OCI-LY3 (cell line): ENCODE data around the gene SPATA12.

Experiments used
- H2AFZ ChIP-seq: fragments of 200-600, 300-600 bp; shearing (Covaris generic); 2 replicates; pipeline ENCODE4 v1.6.0; 2014; ENCODE audit warnings: antibody characterized with exemption, low read depth, low read length
- H3K27ac ChIP-seq: fragments of 200-600, 300-600 bp; sonication (generic); 2 replicates; pipeline ENCODE4 v1.5.1; 2014; ENCODE audit warnings: mild to moderate bottlenecking, low read length, moderate library complexity, mixed read lengths
- H3K27me3 ChIP-seq: fragments of 200-600, 300-600 bp; sonication (generic); 2 replicates; pipeline ENCODE4 v1.6.1; 2014; ENCODE audit warnings: low read depth, low read length, mixed read lengths
- H3K36me3 ChIP-seq: fragments of 200-600, 300-600 bp; sonication (generic); replicated peaks from 2 replicates; pipeline ENCODE3; 2014; ENCODE audit warnings: low read depth, low read length, mixed read lengths
- H3K4me1 ChIP-seq: fragments of 300-600, 200-600 bp; sonication (generic); 2 replicates; pipeline ENCODE4 v1.6.1; 2014; ENCODE audit warnings: low read length, mixed read lengths
- H3K4me2 ChIP-seq: fragments of 200-600, 300-600 bp; sonication (generic); 2 replicates; pipeline ENCODE4 v1.6.1; 2014; ENCODE audit warnings: low read length, mixed read lengths
- H3K4me3 ChIP-seq: fragments of 300-600, 200-600 bp; sonication (generic); 2 replicates; pipeline ENCODE4 v1.5.1; 2014; ENCODE audit warnings: antibody characterized with exemption, mild to moderate bottlenecking, low read length, moderate library complexity
- H3K79me2 ChIP-seq: fragments of 300-600, 200-600 bp; shearing (Covaris generic); 2 replicates; pipeline ENCODE4 v1.6.1; 2014; ENCODE audit warnings: mild to moderate bottlenecking, low read length, mixed read lengths
- H3K9ac ChIP-seq: fragments of 300-600, 200-600 bp; shearing (Covaris generic); 2 replicates; pipeline ENCODE4 v1.6.0; 2014; ENCODE audit warnings: mild to moderate bottlenecking, low read length, moderate library complexity
- H3K9me3 ChIP-seq: fragments of 200-600, 300-600 bp; shearing (Covaris generic); 2 replicates; pipeline ENCODE4 v1.6.1; 2014; ENCODE audit warnings: low read length, mixed read lengths; ENCODE audit not compliant: insufficient read depth
- H4K20me1 ChIP-seq: fragments of 200-600, 300-600 bp; sonication (generic); 2 replicates; pipeline ENCODE4 v1.6.1; 2016; ENCODE audit warnings: low read length, mixed read lengths; ENCODE audit not compliant: insufficient read depth
- EZH2phosphoT487 ChIP-seq: fragments of 200-600 bp; shearing (Covaris generic); IDR thresholded peaks from 2 replicates; pipeline ENCODE4 v1.6.1; 2018; ENCODE audit warnings: antibody characterized with exemption, mixed run types, low read depth
- TF ChIP-seq, protein P1 (sequence below): fragments of 200-600, 300-600 bp; sonication (generic); IDR thresholded peaks from 2 replicates; pipeline ENCODE4 v1.5.1; 2014; ENCODE audit warnings: antibody characterized with exemption, low read length, low read depth

Gene SPATA12

GRCh38 chr3:57059411-57059810 lies 1.1 kb upstream of the SPATA12 start:
- no peak for TF ChIP-seq EZH2phosphoT487
- TF ChIP-seq, protein P1, sequence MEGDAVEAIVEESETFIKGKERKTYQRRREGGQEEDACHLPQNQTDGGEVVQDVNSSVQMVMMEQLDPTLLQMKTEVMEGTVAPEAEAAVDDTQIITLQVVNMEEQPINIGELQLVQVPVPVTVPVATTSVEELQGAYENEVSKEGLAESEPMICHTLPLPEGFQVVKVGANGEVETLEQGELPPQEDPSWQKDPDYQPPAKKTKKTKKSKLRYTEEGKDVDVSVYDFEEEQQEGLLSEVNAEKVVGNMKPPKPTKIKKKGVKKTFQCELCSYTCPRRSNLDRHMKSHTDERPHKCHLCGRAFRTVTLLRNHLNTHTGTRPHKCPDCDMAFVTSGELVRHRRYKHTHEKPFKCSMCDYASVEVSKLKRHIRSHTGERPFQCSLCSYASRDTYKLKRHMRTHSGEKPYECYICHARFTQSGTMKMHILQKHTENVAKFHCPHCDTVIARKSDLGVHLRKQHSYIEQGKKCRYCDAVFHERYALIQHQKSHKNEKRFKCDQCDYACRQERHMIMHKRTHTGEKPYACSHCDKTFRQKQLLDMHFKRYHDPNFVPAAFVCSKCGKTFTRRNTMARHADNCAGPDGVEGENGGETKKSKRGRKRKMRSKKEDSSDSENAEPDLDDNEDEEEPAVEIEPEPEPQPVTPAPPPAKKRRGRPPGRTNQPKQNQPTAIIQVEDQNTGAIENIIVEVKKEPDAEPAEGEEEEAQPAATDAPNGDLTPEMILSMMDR, result no peak
- Histone ChIP-seq H3K79me2 (no peaks in the 10 kb centered on the region), H3K27ac (no peak overlapping the region), H3K9ac (no peak overlapping the region), H3K36me3 (peaks cover 2% of the 10 kb centered on the region), H3K27me3 (no peaks in the 10 kb centered on the region), H3K4me1 (peaks cover 14% of the 10 kb centered on the region), H4K20me1 (no peaks in the 10 kb centered on the region), H3K4me2 (no peak overlapping the region), H3K9me3 (no peaks in the 10 kb centered on the region), H2AFZ (no peak overlapping the region), H3K4me3 (no peak overlapping the region)

DNA sequence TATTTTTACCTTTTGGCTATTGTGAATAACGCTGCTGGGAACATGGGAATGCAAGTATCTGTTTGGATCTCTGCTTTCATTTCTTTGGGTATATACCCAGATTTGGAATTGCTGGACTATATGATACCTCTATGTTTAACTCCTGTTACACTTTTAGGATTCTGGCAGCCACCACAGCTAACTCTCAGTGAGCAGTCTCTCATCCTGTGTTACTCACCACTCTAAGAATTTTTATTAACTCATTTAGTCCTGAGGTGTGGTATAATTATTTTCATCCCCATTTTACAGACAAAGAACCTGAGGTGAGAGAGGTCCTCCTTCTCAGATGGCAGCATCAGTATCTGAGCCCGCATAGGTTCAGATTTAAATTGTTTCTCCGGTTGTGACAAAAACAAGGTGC lies 1.1 kb downstream of the SPATA12 start:
- TF ChIP-seq, protein P1, result no peak
- TF ChIP-seq EZH2phosphoT487, result no peak
- Histone ChIP-seq H3K4me1 (peaks cover 18% of the 10 kb centered on the region), H3K9ac (no peak overlapping the region), H3K4me2 (no peak overlapping the region), H3K4me3 (no peak overlapping the region), H2AFZ (no peak overlapping the region), H3K27me3 (no peaks in the 10 kb centered on the region), H3K79me2 (no peaks in the 10 kb centered on the region), H3K9me3 (no peaks in the 10 kb centered on the region), H4K20me1 (no peaks in the 10 kb centered on the region), H3K27ac (no peak overlapping the region), H3K36me3 (peaks cover 2% of the 10 kb centered on the region)

GRCh38 chr3:57062101-57062631 lies 1.7 kb downstream of the SPATA12 start:
- no peak overlapping the region for H3K27ac ChIP-seq
- no peak overlapping the region for H3K4me3 ChIP-seq
- H3K79me2 ChIP-seq, result no peaks in the 10 kb centered on the region
- H3K9ac ChIP-seq, result no peak overlapping the region
- H2AFZ ChIP-seq, result no peak overlapping the region
- H3K4me1 ChIP-seq, result peaks cover 18% of the 10 kb centered on the region
- peaks cover 2% of the 10 kb centered on the region for H3K36me3 ChIP-seq
- TF ChIP-seq, protein P1, result no peak
- TF ChIP-seq EZH2phosphoT487, result no peak
- H3K4me2 ChIP-seq, result no peak overlapping the region
- no peaks in the 10 kb centered on the region for H4K20me1 ChIP-seq
- H3K27me3 ChIP-seq, result no peaks in the 10 kb centered on the region
- no peaks in the 10 kb centered on the region for H3K9me3 ChIP-seq

DNA sequence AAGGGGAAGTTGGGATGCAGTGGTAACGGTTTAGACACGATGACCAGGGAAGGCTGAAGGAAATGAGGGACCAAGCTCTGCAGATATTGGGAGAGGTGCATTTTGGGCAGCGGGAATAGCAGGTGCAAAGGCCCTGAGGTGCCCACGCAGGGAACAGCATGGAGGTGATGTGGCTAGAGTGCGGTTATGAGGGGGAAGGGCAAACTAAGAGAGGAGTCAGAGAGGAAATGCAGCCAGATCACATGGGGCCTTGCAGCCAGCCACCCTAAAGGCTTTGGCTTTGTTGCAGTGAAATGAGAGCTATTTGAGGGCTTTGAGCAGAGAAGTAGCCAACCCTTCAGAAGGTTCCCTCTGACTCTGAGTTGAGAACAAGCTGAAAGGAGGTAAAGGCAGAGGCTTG lies 2.6 kb downstream of the SPATA12 start:
- Histone ChIP-seq H4K20me1 (no peaks in the 10 kb centered on the region), H3K79me2 (no peaks in the 10 kb centered on the region), H3K4me1 (peaks cover 25% of the 10 kb centered on the region), H3K9ac (no peak overlapping the region), H3K4me3 (no peak overlapping the region), H3K27me3 (no peaks in the 10 kb centered on the region), H3K9me3 (no peaks in the 10 kb centered on the region), H3K4me2 (no peak overlapping the region), H3K36me3 (peaks cover 2% of the 10 kb centered on the region), H3K27ac (no peak overlapping the region), H2AFZ (no peak overlapping the region)
- TF ChIP-seq, protein P1, result no peak
- TF ChIP-seq EZH2phosphoT487, result no peak
